ENCODE measurements around the gene OR2T11. TPM values are rescaled to one million over a fixed set of nuclear protein-coding genes. Genes with fewer than 3 reads are reported as not detected.

OR2T11 gene
- total RNA-seq, 1 experiment from 2014 or later: not detected

DNA sequence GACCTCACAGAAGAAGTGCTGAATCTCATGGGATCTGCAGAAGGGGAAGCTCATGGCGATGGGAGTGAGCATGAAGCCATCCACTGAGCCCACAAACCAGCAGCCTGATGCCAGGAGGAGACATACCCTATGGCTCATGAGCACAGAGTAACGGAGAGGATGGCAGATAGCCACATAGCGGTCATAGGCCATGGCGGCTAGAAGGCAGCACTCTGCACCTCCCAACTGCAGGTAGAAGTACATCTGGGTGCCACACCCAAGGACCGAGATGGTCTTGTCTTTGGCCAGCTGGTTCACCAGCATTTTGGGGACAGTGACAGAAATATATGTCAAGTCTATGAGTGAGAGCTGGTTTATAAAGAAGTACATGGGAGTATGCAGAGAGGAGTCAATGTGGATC, 41.7 kb downstream of the OR2T11 start:
- H3K9ac ChIP-seq (ENCODE audit: extremely low read depth, insufficient read length, low read length): no peak overlapping the region
- peaks cover 2 to 21% (median 6%) of the 10 kb centered on the region in 3 experiments; a peak in 4 of 7 replicates for H3K36me3 Mint-ChIP-seq (ENCODE audit: insufficient read depth in 1 of 3, low read depth in 3 of 3)
- no peaks in the 10 kb centered on the region for H3K27me3 ChIP-seq (ENCODE audit: insufficient read depth, low read length)
- H2AK5ac ChIP-seq (ENCODE audit: insufficient read length, low read length): no peak overlapping the region
- no peaks in the 10 kb centered on the region for H3K79me2 ChIP-seq (ENCODE audit: insufficient read depth, low read length)
- no peak overlapping the region for H2BK5ac ChIP-seq (ENCODE audit: insufficient read length, low read length)
- no peak for DNase-seq
- H3K4me2 ChIP-seq (ENCODE audit: insufficient read depth, insufficient read length, low read length): no peak overlapping the region
- no peak overlapping the region for H3K14ac ChIP-seq (ENCODE audit: insufficient read depth, low read length)
- H2BK120ac ChIP-seq (ENCODE audit: low read depth, low read length, poor library complexity, severe bottlenecking): no peak overlapping the region
- TF ChIP-seq CTCF (conservative IDR thresholded peaks at IDR 0.05): no peak
- H2BK15ac ChIP-seq (ENCODE audit: low read depth, low read length): no peak overlapping the region
- H3K9me3 Mint-ChIP-seq: peaks cover 74 to 82% of the 10 kb centered on the region in 2 experiments
- no peaks in the 10 kb centered on the region for H3K79me1 ChIP-seq (ENCODE audit: insufficient read depth, low read depth, low read length, poor library complexity, severe bottlenecking)
- H3K18ac ChIP-seq (ENCODE audit: insufficient read length, low read depth, low read length): no peak overlapping the region
- no peaks in the 10 kb centered on the region for H3K23me2 ChIP-seq (ENCODE audit: insufficient read length, low read depth, low read length, poor library complexity, severe bottlenecking)
- no peaks in the 10 kb centered on the region for H3K4me1 ChIP-seq (ENCODE audit: insufficient read depth, low read length)
- H4K20me1 ChIP-seq (ENCODE audit: control insufficient read depth, insufficient read depth, insufficient read length): no peaks in the 10 kb centered on the region
- H3K4me1 Mint-ChIP-seq: no peaks in the 10 kb centered on the region
- no peak overlapping the region for H4K5ac ChIP-seq (ENCODE audit: insufficient read length, low read depth, low read length)
- H3K27me3 Mint-ChIP-seq (ENCODE audit: low read depth): no peaks in the 10 kb centered on the region; the same call in 1 of the 2 replicates
- H4K8ac ChIP-seq (replicated peaks; ENCODE audit: insufficient read length, low read depth, low read length): no peak overlapping the region
- no peak overlapping the region for H2BK12ac ChIP-seq (ENCODE audit: insufficient read length, low read depth, low read length)
- H3K9me3 ChIP-seq (ENCODE audit: control insufficient read depth, low read depth, low read length): peaks cover 81% of the 10 kb centered on the region
- H3K4ac ChIP-seq (ENCODE audit: low read depth, low read length): no peak overlapping the region
- no peak overlapping the region for H2BK20ac ChIP-seq (ENCODE audit: low read depth, low read length, poor library complexity, severe bottlenecking)
- no peak overlapping the region for H2AFZ ChIP-seq (ENCODE audit: low read length)
- no peak overlapping the region for H3T11ph ChIP-seq (ENCODE audit: low read length)
- no CpG with 5 or more reads among the region's 5 CpGs for WGBS (ENCODE audit: extremely low coverage, insufficient read length, low lambda C conversion rate)
- H4K91ac ChIP-seq (ENCODE audit: insufficient read length, low read depth, low read length): no peak overlapping the region
- no peak overlapping the region for H3K27ac ChIP-seq (ENCODE audit: insufficient read length, low read depth, low read length)
- no peak overlapping the region for H3K23ac ChIP-seq (ENCODE audit: insufficient read length, low read depth, low read length)
- no peak overlapping the region for H3K56ac ChIP-seq (ENCODE audit: insufficient read length, low read depth, low read length)
- H3K4me3 Mint-ChIP-seq: no peak overlapping the region
- H3K27ac Mint-ChIP-seq: no peak overlapping the region
